Kidney (tissue), 14 donors: ENCODE measurements around the gene NKX3-2. TPM values are rescaled to one million over a fixed set of nuclear protein-coding genes. Genes with fewer than 3 reads are reported as not detected.
A peak's percentile ranks its signal among the peaks of the same experiment; 100 is the strongest.

Experiments used
- DNase-seq, 5 donors: peaks; one replicate each; pipeline ENCODE4 v3.0.0-alpha.2; 2013 to 2020
- FAIRE-seq: peaks from 2 replicates; lab custom pipeline; 2012; peaks lifted over from hg19 to GRCh38; lab: Jason Lieb, UNC
- H3K27ac ChIP-seq, 2 donors: one replicate each; pipeline ENCODE4 v1.7.0; 2013; ENCODE audit warnings: low read depth in 2 of 2, low read length in 2 of 2, inconsistent platforms in 1 of 2
- H3K27me3 ChIP-seq: one replicate; pipeline ENCODE4 v1.7.1; 2013; ENCODE audit warnings: low read length, inconsistent platforms; ENCODE audit not compliant: control insufficient read depth, insufficient read depth
- H3K36me3 ChIP-seq, 3 donors: one replicate each; pipeline versions ENCODE4 v1.7.0 to v1.7.1; 2013; ENCODE audit warnings: low read length in 3 of 3, control low read depth in 1 of 3, inconsistent platforms in 1 of 3; ENCODE audit not compliant: insufficient read depth in 3 of 3, control insufficient read depth in 2 of 3
- H3K4me1 ChIP-seq, 3 donors: one replicate each; pipeline versions ENCODE4 v1.7.0 to v1.7.1; 2013; ENCODE audit warnings: low read length in 3 of 3, inconsistent platforms in 1 of 3, low read depth in 1 of 3; ENCODE audit not compliant: control insufficient read depth in 2 of 3, insufficient read depth in 2 of 3
- H3K4me3 ChIP-seq, 3 donors: one replicate each; pipeline versions ENCODE4 v1.7.0 to v1.8.1; 2013; ENCODE audit warnings: low read length in 3 of 3, control low read depth in 1 of 3, inconsistent platforms in 1 of 3
- H3K9ac ChIP-seq, 3 donors: one replicate each; pipeline versions ENCODE4 v1.7.0 to v1.7.1; 2013; ENCODE audit warnings: low read length in 3 of 3, control low read depth in 1 of 3, inconsistent platforms in 1 of 3
- H3K9me3 ChIP-seq, 3 donors: one replicate each; pipeline versions ENCODE4 v1.7.0 to v1.7.1; 2013; ENCODE audit warnings: low read length in 3 of 3, control low read depth in 1 of 3, inconsistent platforms in 1 of 3; ENCODE audit not compliant: control insufficient read depth in 2 of 3, insufficient read depth in 1 of 3
- intact Hi-C: fragments of 100-400 bp; cut with DNase I; formaldehyde crosslinking; loops from one replicate; pipeline ENCODE4 v1.11.1; 2022
- polyA plus RNA-seq: library from polyadenylated mRNA; stranded (reverse); fragments of 350-450 nt; fragmentation: Illumina TruSeq; extraction: RNeasy Lipid Tissue Mini Kit (QIAGEN cat#74804); gene quantifications from one replicate; pipeline ENCODE4 v1.2.3, GENCODE V29; 2014; ENCODE audit warnings: low read depth, low replicate concordance; ENCODE audit not compliant: insufficient read depth
- total RNA-seq: library from RNA; stranded (reverse); fragmentation: NEBNext Ultra II Directional; extraction: Animal tissue kit (Norgen Biotek cat#: 25700); gene quantifications from one replicate; pipeline ENCODE4 v1.2.1, GENCODE V29; 2021
- TF ChIP-seq, protein P1 (sequence below): IDR thresholded peaks from 3 replicates; pipeline ENCODE4 v1.5.1; 2012; ENCODE audit warnings: mild to moderate bottlenecking, moderate library complexity, borderline replicate concordance; ENCODE audit not compliant: insufficient read depth; ENCODE audit errors: extremely low read depth
- donor health status: control.
- donor health status: control.
- donor health status: control.
- donor health status: control.
- donor health status: control.
- donor health status: DM: yes; HTN: yes; CAD: no.
- donor health status: Normal renal cell carcinoma (clear cell type).

Gene NKX3-2
- total and polyA plus RNA-seq, 2 donors from 2014 or later, result 0.17 TPM; not detected in 1

DNA sequence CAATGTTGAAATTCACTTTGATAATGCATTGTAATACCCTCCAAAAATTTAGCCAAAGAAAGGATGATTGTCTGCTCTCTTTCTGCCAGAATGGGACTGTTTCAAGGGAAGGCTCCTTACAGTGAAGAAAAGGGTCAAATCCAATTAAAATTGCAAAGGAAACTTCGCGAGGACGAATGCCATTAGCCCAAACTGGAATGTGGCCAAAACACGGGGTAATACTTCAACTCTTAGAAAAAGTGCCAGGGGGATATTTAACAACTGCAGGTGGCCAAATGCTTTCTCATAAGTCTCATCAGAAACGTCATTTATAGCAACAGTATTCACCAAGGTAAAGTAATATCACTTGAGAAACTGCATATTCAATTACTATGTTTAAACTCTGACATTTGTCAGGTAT is 29.0 kb downstream of the NKX3-2 start:
- no peak overlapping the region for H3K9ac ChIP-seq
- peaks cover 33% of the 10 kb centered on the region for H3K27me3 ChIP-seq
- TF ChIP-seq, protein P1, sequence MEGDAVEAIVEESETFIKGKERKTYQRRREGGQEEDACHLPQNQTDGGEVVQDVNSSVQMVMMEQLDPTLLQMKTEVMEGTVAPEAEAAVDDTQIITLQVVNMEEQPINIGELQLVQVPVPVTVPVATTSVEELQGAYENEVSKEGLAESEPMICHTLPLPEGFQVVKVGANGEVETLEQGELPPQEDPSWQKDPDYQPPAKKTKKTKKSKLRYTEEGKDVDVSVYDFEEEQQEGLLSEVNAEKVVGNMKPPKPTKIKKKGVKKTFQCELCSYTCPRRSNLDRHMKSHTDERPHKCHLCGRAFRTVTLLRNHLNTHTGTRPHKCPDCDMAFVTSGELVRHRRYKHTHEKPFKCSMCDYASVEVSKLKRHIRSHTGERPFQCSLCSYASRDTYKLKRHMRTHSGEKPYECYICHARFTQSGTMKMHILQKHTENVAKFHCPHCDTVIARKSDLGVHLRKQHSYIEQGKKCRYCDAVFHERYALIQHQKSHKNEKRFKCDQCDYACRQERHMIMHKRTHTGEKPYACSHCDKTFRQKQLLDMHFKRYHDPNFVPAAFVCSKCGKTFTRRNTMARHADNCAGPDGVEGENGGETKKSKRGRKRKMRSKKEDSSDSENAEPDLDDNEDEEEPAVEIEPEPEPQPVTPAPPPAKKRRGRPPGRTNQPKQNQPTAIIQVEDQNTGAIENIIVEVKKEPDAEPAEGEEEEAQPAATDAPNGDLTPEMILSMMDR, result no peak
- H3K4me3 ChIP-seq, result no peak overlapping the region
- DNase-seq (peak in 1 of 5 donors; percentile 8), FAIRE-seq (no peak)
- H3K36me3 ChIP-seq, result no peaks in the 10 kb centered on the region
- intact Hi-C loops, result no loop called here
- H3K4me1 ChIP-seq, result no peaks in the 10 kb centered on the region
- no peaks in the 10 kb centered on the region for H3K9me3 ChIP-seq
- no peak overlapping the region for H3K27ac ChIP-seq

DNA sequence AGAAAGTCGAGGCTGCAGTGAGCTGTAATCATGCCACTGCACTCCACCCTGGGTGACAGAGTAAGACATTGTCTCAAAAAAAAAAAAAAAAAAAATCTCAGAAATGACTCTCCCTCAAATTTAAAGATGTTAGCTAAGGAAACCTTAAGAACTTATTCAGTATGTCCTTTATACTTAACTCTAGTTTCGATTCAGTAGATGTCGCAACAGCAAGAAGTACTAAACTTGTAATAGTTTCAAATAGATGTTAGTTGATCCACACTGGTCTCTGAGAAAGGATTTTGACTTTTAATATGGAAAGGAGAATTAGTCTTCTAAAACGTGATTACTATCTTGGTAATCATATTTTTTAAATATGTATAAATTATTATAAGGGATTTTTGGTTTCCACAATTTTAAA is 29.6 kb downstream of the NKX3-2 start:
- no peaks in the 10 kb centered on the region for H3K9me3 ChIP-seq
- H3K27me3 ChIP-seq, result peaks cover 29% of the 10 kb centered on the region
- intact Hi-C loops, result no loop called here
- H3K27ac ChIP-seq, result no peak overlapping the region
- H3K4me1 ChIP-seq, result no peaks in the 10 kb centered on the region
- DNase-seq, result no peak
- H3K36me3 ChIP-seq, result no peaks in the 10 kb centered on the region
- TF ChIP-seq, protein P1, result no peak
- no peak overlapping the region for H3K9ac ChIP-seq
- H3K4me3 ChIP-seq, result no peak overlapping the region
- no peak for FAIRE-seq

DNA sequence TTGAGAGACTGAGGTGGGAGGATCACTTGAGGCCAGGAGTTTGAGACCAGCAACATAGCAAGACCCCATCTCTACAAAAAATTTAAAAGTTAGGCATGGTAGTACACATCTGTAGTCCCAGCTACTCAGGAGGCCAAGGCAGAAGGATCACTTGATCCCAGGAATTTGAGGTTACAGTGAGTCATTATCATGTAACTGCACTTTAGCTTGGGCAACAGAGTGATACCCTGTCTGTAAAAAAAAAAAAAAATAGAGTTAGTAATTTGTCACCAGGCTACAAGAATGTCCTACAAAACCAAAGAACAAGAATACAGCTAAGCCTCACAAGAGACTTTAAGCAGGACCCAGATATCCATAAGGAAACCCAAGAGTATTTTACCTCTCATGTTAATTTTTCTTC is 33.2 kb downstream of the NKX3-2 start:
- intact Hi-C loops, result no loop called here
- FAIRE-seq, result no peak

More for the DNA sequence above, 33.2 kb downstream of the NKX3-2 start:
- no peak overlapping the region for H3K9ac ChIP-seq
- peaks cover 7% of the 10 kb centered on the region for H3K27me3 ChIP-seq
- TF ChIP-seq, protein P1, result no peak
- H3K4me1 ChIP-seq, result no peaks in the 10 kb centered on the region
- no peak overlapping the region for H3K4me3 ChIP-seq
- no peak for DNase-seq
- H3K36me3 ChIP-seq, result no peaks in the 10 kb centered on the region
- H3K9me3 ChIP-seq, result no peaks in the 10 kb centered on the region
- H3K27ac ChIP-seq, result no peak overlapping the region
